ENCODE measurements around the gene CYLD. TPM values are rescaled to one million over a fixed set of nuclear protein-coding genes. Genes with fewer than 3 reads are reported as not detected.
A peak's percentile ranks its signal among the peaks of the same experiment; 100 is the strongest.

Gene CYLD
- total RNA-seq, 1 experiment from 2014 or later: 8.3 TPM

- no peaks in the 10 kb centered on the region for H3K9me3 ChIP-seq
- H3K27me3 ChIP-seq: no peaks in the 10 kb centered on the region
- H3K36me3 ChIP-seq: peaks cover 4% of the 10 kb centered on the region
- no peak overlapping the region for H3K4me3 ChIP-seq
- DNase-seq: no peak
Observed at GRCh38 chr16:50751528-50751927, 9.6 kb downstream of the CYLD start.

- Histone ChIP-seq H3K9me3 (no peaks in the 10 kb centered on the region), H3K36me3 (peaks cover 4% of the 10 kb centered on the region), H3K27me3 (no peaks in the 10 kb centered on the region), H3K4me3 (no peak overlapping the region)
- no peak for DNase-seq
Observed at GRCh38 chr16:50752471-50753235, 10.8 kb downstream of the CYLD start.

GRCh38 chr16:50756473-50756872, 14.6 kb downstream of the CYLD start:
- Histone ChIP-seq H3K27me3 (no peaks in the 10 kb centered on the region), H3K9me3 (no peaks in the 10 kb centered on the region), H3K4me3 (no peak overlapping the region), H3K36me3 (peaks cover 4% of the 10 kb centered on the region; the same call in 1 of the 2 replicates)
- DNase-seq: no peak

- H3K4me3 ChIP-seq: no peak overlapping the region
- DNase-seq: no peak
- H3K9me3 ChIP-seq: peaks cover 3% of the 10 kb centered on the region; the same call in 1 of the 2 replicates
- no peaks in the 10 kb centered on the region for H3K27me3 ChIP-seq
- peaks cover 5% of the 10 kb centered on the region for H3K36me3 ChIP-seq
Observed at GRCh38 chr16:50761267-50761666, 19.4 kb downstream of the CYLD start.

GRCh38 chr16:50762241-50762640, 20.4 kb downstream of the CYLD start:
- Histone ChIP-seq H3K4me3 (no peak overlapping the region), H3K27me3 (no peaks in the 10 kb centered on the region), H3K36me3 (peaks cover 5% of the 10 kb centered on the region), H3K9me3 (peaks cover 3% of the 10 kb centered on the region; the same call in 1 of the 2 replicates)
- DNase-seq: no peak

GRCh38 chr16:50763211-50763610, 21.3 kb downstream of the CYLD start:
- Histone ChIP-seq H3K9me3 (peaks cover 3% of the 10 kb centered on the region; the same call in 1 of the 2 replicates), H3K4me3 (no peak overlapping the region), H3K27me3 (no peaks in the 10 kb centered on the region), H3K36me3 (peaks cover 5% of the 10 kb centered on the region)
- no peak for DNase-seq

GRCh38 chr16:50765260-50765659, 23.4 kb downstream of the CYLD start:
- H3K4me3 ChIP-seq: no peak overlapping the region
- H3K36me3 ChIP-seq: peaks cover 5% of the 10 kb centered on the region
- H3K27me3 ChIP-seq: no peaks in the 10 kb centered on the region
- peaks cover 3% of the 10 kb centered on the region; the same call in 1 of the 2 replicates for H3K9me3 ChIP-seq
- no peak for DNase-seq

- Histone ChIP-seq H3K36me3 (peaks cover 5% of the 10 kb centered on the region), H3K4me3 (no peak overlapping the region), H3K9me3 (peaks cover 3% of the 10 kb centered on the region; the same call in 1 of the 2 replicates), H3K27me3 (no peaks in the 10 kb centered on the region)
- DNase-seq: no peak
Observed at GRCh38 chr16:50765861-50766260, 24.0 kb downstream of the CYLD start.

- Histone ChIP-seq H3K4me3 (no peak overlapping the region), H3K36me3 (peaks cover 5% of the 10 kb centered on the region), H3K27me3 (no peaks in the 10 kb centered on the region), H3K9me3 (peaks cover 3% of the 10 kb centered on the region)
- no peak for DNase-seq
Observed at GRCh38 chr16:50767197-50767596, 25.3 kb downstream of the CYLD start.

GRCh38 chr16:50771366-50771765, 29.5 kb downstream of the CYLD start:
- Histone ChIP-seq H3K36me3 (no peaks in the 10 kb centered on the region; the same call in 1 of the 2 replicates), H3K4me3 (no peak overlapping the region), H3K9me3 (no peaks in the 10 kb centered on the region; the same call in none of the 2 replicates), H3K27me3 (no peaks in the 10 kb centered on the region)
- DNase-seq: peak; percentile 52

GRCh38 chr16:50774405-50774804, 32.5 kb downstream of the CYLD start:
- no peaks in the 10 kb centered on the region; the same call in 1 of the 2 replicates for H3K36me3 ChIP-seq
- no peak overlapping the region for H3K4me3 ChIP-seq
- DNase-seq: no peak
- H3K27me3 ChIP-seq: no peaks in the 10 kb centered on the region
- no peaks in the 10 kb centered on the region; the same call in 1 of the 2 replicates for H3K9me3 ChIP-seq

GRCh38 chr16:50774960-50775359, 33.1 kb downstream of the CYLD start:
- DNase-seq: no peak

GRCh38 chr16:50776037-50776436, 34.2 kb downstream of the CYLD start:
- Histone ChIP-seq H3K4me3 (no peak overlapping the region), H3K27me3 (no peaks in the 10 kb centered on the region), H3K36me3 (no peaks in the 10 kb centered on the region; the same call in 1 of the 2 replicates), H3K9me3 (no peaks in the 10 kb centered on the region; the same call in 1 of the 2 replicates)
- no peak for DNase-seq

More at GRCh38 chr16:50774960-50775359, 33.1 kb downstream of the CYLD start:
- H3K36me3 ChIP-seq: no peaks in the 10 kb centered on the region; the same call in 1 of the 2 replicates
- no peak overlapping the region for H3K4me3 ChIP-seq
- H3K9me3 ChIP-seq: no peaks in the 10 kb centered on the region; the same call in 1 of the 2 replicates
- H3K27me3 ChIP-seq: no peaks in the 10 kb centered on the region

- Histone ChIP-seq H3K27me3 (no peaks in the 10 kb centered on the region), H3K4me3 (no peak overlapping the region)
Observed at GRCh38 chr16:50778284-50779163, 36.6 kb downstream of the CYLD start.

GRCh38 chr16:50781043-50781442, 39.2 kb downstream of the CYLD start:
- DNase-seq: no peak
- H3K36me3 ChIP-seq: no peaks in the 10 kb centered on the region
- no peak overlapping the region for H3K4me3 ChIP-seq
- H3K9me3 ChIP-seq: no peaks in the 10 kb centered on the region
- no peaks in the 10 kb centered on the region for H3K27me3 ChIP-seq

More at GRCh38 chr16:50778284-50779163, 36.6 kb downstream of the CYLD start:
- no peaks in the 10 kb centered on the region for H3K9me3 ChIP-seq
- no peak for DNase-seq
- H3K36me3 ChIP-seq: no peaks in the 10 kb centered on the region

- Histone ChIP-seq H3K9me3 (no peaks in the 10 kb centered on the region), H3K4me3 (no peak overlapping the region)
Observed at GRCh38 chr16:50781518-50781917, 39.6 kb downstream of the CYLD start.

GRCh38 chr16:50789757-50790156, 47.9 kb downstream of the CYLD start:
- no peaks in the 10 kb centered on the region for H3K9me3 ChIP-seq
- no peaks in the 10 kb centered on the region for H3K27me3 ChIP-seq
- H3K36me3 ChIP-seq: no peaks in the 10 kb centered on the region
- no peak overlapping the region for H3K4me3 ChIP-seq
- no peak for DNase-seq

More at GRCh38 chr16:50781518-50781917, 39.6 kb downstream of the CYLD start:
- no peak for DNase-seq
- H3K36me3 ChIP-seq: no peaks in the 10 kb centered on the region
- no peaks in the 10 kb centered on the region for H3K27me3 ChIP-seq
